GM19193 (cell line): Measurements from ENCODE around the gene HDAC4.

ENCODE experiments used
- POLR2A ChIP-seq: IDR thresholded peaks from 4 replicates; pipeline ENCODE4 v1.6.1; 2011; ENCODE audit not compliant: insufficient read depth, insufficient read length; ENCODE audit errors: extremely low read depth

The HDAC4 gene

DNA sequence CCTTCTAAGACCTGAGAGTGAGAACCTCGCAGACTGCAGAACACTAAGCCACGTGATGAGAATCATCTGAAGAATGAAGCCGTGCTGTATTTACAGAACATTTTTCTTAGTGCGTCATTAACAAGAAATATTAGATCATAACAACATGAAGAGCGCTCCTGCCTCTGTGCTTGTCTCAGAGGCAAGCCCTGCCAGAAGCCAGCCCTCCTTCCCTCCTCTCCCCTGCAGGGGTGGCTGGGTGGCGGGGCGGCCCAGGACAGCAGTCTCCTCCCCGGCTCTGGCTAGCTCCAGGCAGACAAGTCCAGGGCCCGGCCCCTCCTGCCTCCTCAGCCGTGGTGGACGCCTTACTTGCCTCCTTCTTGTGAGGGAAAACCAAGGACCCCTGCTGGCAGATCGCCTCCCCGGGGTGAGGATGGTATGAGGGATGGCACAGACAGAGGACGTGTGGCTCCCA is 290.2 kb downstream of the HDAC4 start:
- no peak for TF ChIP-seq POLR2A

GRCh38 chr2:239109928-239110545 is 290.8 kb downstream of the HDAC4 start:
- no peak for TF ChIP-seq POLR2A

DNA sequence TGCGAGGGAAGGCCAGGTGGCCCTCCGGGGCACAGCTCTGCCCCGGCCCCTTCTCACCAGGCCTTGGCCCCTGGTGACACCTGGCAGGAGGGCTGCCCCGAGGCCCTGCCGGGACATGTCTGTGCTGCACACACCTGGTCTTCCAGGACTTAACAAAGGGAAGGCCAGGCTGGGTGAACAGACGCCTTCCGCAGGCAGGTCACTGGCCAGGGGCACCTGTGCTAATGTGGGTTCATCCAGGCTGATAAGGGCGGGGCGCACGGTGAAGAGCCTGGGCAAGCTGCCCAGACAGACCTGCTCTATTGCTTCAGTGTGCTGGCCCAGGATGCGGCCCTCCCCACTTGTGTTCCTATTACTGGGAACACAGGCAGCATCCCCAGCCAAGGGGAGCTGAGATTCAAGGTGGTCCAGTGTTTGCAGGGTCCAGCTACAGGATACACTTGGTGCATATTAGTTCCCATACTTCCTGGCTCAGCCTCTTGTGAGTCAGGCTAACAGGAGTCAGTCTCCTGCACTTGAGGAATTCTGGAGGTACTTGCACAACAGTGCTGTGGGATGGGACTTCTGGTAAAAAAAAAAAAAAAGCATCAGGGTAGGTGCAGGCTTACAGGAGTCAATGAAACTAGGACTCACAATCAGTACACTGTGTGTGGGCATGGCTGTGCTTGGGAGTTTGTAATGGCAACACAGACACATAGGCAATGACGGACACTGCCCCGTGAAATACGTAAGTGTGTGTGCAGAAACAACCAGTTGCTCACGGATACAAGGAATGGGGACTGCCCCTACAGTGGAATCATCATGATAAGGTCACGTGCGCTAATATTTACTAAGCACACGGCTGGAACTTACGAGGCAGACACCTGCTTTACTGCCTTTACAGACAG is 291.5 kb downstream of the HDAC4 start:
- no peak for TF ChIP-seq POLR2A

DNA sequence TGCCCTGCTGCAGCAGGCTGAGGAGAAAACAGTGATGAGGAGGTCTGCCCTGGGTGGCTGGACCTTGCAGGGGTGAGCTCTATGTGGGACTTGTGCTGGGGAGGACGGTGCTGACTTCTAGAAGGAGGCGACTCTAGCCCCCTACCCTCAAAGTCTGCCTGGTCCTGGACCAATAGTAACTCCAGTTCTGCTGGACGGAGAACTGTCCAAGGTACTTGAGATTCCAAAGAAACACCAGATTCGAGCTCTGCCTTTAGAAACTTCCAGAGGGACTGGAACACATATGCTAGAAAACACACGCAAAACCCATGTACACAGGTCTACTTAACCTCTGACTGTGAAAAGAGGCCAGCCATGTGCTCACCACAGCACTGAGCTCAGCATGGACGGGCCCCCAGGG is 292.4 kb downstream of the HDAC4 start:
- no peak for TF ChIP-seq POLR2A

GRCh38 chr2:239107936-239108335 is 292.9 kb downstream of the HDAC4 start:
- TF ChIP-seq POLR2A: no peak

DNA sequence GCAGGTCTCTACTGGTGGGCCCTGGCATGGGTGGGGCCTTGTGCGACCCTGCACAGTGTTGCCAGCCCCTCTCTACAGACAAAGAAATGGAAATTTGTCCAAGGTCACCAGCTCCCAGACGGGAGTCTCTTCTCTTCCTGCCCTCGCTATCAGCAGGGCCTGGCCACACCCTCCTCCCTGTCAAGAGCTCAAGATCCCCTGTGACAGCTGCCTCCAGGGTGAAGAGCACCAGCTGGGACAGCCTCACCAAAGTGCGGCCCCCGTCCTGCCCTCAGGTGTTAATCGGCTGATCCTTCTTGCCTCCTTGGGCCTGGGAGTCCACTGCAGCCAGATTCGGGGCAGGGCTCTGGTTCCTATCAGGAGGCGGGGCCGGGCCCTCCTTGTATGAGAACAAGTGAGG is 293.9 kb downstream of the HDAC4 start:
- no peak for TF ChIP-seq POLR2A

GRCh38 chr2:239106314-239106908 is 294.4 kb downstream of the HDAC4 start:
- no peak for TF ChIP-seq POLR2A

GRCh38 chr2:239105234-239105633 is 295.6 kb downstream of the HDAC4 start:
- no peak for TF ChIP-seq POLR2A

- TF ChIP-seq POLR2A: no peak
Measured at GRCh38 chr2:239104800-239105199, 296.0 kb downstream of the HDAC4 start.

GRCh38 chr2:239103125-239104098 is 297.4 kb downstream of the HDAC4 start:
- no peak for TF ChIP-seq POLR2A

- TF ChIP-seq POLR2A: no peak
Measured at GRCh38 chr2:239102266-239102665, 298.6 kb downstream of the HDAC4 start.

DNA sequence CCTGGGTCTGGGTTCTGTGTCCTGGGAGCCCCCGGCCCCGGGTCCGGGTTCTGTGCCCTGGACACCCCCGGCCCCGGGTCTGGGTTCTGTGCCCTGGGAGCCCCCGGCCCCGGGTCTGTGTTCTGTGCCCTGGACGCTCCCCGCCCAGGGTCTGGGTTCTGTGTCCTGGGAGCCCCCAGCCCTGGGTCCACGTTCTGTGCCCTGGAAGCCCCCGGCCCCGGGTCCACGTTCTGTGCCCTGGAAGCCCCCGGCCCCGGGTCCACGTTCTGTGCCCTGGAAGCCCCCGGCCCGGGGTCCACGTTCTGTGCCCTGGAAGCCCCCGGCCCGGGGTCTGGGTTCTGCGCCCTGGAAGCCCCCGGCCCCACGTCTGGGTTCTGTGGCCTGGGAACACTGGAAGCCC is 299.0 kb downstream of the HDAC4 start:
- TF ChIP-seq POLR2A: no peak

DNA sequence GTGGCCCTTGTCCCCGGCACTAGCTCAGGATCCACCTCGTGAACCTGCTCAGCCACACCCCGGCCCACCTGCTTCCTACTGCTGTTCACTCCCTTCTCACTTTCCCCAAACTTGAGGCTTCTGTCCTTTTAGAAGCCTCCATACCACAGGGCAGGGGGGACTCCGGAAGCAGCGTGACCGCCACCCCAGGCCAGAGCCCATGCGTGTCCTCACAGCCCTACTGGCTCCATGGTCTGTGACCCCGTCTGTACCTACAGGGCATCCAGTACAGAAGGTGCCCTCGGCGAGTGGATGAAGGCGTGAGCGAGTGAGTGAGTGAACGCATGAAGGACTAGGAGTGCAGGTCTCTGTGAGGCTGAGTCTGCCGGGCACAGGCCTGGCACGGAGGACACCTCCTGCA is 299.7 kb downstream of the HDAC4 start:
- TF ChIP-seq POLR2A: no peak

GRCh38 chr2:239099474-239099873 is 301.3 kb downstream of the HDAC4 start:
- no peak for TF ChIP-seq POLR2A
